GM18499 (cell line): ENCODE data around the gene EYS.

Experiments
- ATAC-seq: cut with Tn5 transposase; IDR thresholded peaks from one replicate; pipeline ENCODE4 v1.9.1; 2021; ENCODE audit warnings: moderate number of reproducible peaks; ENCODE audit not compliant: insufficient read depth, unreplicated experiment

The EYS gene

GRCh38 chr6:64123761-64124633 is 1583.0 kb downstream of the EYS start:
- ATAC-seq = no peak

DNA sequence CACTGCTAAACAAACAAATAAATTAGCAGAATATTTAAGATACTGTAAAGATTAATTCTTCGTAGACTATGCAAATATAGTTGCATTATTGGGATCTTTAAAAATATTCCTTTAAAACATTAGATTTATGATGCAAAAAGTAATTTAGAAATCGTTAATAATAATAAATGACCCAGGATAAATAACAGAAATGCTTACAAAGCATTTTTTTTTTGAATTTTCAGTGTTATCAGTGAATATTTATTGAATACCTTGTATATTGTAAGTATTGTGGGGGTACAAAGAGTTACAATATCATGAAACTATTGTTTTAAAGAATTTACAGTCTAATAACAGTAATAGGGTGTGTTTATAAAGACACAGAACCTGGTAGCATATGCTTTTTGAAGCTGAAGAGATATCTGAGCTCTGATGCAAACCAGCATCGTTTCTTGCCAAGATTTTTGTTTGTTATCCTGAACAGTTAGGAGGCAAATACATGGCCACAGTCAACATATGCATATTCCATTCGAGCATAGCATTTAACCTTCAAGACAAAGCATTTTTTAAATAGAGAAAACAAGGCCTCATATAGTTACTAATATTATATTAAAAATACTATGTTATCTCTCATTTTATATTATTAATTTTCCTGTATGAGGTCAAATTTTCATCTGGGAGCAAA is 1584.2 kb downstream of the EYS start:
- ATAC-seq = no peak

DNA sequence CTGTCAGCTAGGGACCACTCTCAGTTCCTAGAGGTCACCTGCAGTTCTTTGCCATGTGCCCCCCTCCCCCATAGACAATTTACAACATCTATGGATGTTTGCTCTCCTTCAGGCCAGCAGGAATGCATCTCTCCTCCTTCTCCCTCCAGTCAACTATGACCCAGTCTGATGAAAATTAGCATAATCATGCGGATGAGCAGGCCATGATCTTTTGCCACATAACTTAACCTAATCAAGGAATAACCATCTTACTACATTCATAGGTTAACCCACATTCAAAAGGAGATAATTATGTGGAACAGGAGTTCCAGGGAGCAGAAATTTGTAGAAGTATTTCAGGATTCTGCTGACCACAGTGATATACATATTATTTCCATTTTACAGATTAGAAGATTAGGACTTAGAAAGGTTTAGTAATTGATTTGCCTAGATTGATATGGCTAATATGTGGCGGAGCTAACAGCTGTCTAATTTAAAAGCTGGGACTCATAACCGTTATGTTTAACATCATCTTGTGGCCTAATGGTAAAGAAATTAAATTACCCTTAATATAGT is 1585.9 kb downstream of the EYS start:
- no peak for ATAC-seq

GRCh38 chr6:64113704-64114103 is 1593.3 kb downstream of the EYS start:
- ATAC-seq = no peak

- no peak for ATAC-seq
These were observed 1603.0 kb downstream of the EYS start for GRCh38 chr6:64104051-64104450.

DNA sequence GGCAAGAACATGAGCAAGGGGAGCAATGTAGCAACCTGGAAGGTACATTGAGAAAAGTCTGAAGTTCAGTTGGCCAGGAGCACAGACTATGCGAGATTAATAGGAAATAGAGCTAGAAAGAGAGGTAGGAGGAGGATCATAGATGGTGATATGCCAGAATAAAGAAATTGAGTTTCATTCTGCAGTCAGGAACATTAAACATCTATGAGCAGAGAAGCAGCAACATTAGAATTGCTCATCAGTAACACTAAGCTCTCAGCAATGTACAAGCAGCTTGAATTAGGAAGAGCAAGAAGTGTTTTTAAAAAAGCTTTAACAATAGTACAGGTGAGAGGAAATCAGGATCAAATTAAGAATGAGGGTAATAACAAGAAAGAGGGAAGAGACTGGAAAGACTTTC is 1603.5 kb downstream of the EYS start:
- ATAC-seq = no peak

GRCh38 chr6:64100702-64101303 is 1606.2 kb downstream of the EYS start:
- no peak for ATAC-seq

GRCh38 chr6:64090352-64090751 is 1616.7 kb downstream of the EYS start:
- no peak for ATAC-seq

DNA sequence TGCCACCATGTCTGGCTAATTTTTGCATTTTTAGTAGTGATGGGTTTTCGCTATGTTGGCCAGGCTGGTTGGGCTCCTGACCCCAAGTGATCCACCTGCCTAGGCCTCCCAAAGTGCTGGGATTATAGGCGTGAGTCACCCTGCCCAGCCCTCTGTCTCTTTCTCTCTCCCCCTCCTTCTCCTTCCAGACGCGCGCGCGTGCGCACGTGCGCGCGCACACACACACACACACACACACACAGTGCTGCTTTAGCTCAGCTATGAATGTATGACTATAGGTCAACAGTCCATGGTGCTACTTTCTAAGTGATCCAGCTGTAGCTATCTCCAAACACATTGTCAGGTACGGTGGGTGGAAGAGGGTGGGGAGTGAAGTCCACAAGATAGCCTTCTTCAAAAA is 1621.9 kb downstream of the EYS start:
- ATAC-seq = no peak

GRCh38 chr6:64084185-64084663 is 1622.8 kb downstream of the EYS start:
- no peak for ATAC-seq

DNA sequence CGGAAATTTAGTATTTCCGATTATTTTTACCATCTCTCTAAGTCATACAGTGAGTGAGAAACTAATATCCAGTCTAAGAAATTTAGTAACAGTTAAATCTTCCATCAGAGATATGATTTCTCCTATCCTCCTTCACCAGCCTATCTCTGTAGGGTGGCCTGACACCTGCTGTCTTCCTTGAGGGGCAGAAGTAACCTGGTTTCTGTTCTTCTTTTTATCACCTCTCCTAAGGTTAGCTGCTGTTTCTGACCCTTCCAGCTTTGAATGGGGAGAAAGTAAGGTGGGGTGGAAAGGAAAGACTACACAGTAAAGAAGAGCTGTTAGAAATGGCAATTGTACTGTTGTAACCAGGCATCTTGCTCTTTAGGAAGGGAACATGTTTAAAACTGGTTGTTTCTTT is 1623.8 kb downstream of the EYS start:
- no peak for ATAC-seq

DNA sequence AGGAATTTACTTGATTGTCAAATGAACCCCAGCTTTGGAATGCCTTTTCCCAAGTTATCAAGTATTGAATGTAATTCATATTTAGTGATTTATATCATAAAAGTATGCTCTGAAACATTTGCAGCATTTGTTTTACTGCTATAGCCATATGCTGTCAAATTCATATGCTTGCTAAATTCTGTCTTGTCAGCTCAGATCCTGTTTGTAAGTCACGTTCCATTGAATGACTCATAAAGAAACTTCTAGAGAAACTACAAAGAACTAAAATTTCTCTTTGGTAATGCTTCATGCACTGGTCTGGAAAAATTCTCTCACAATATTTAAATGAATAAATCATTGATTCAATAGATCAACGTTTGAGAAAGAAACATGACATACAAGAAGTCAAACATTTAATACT is 1625.6 kb downstream of the EYS start:
- ATAC-seq = peak; percentile 64

DNA sequence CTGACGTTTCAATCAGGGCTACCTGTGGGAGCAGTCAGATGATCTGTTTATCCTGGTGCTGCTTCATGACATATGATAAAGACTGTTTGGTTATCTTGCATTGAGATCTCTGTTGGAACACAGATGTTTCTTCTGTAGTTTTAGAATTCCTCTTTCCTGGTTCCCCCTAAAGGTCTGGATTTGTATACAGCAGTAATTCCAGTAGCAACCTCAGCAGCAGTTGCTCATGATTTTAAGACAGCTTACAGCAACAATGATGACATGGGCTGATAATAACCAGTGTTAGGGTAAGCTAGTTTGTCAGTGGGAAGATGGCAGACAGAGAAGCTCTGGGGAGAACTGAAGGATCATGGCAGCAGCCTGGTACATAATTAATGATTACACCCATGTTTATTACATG is 1632.0 kb downstream of the EYS start:
- ATAC-seq = no peak

GRCh38 chr6:64072686-64073085 is 1634.3 kb downstream of the EYS start:
- ATAC-seq = no peak

GRCh38 chr6:64064919-64065318 is 1642.1 kb downstream of the EYS start:
- ATAC-seq = no peak

- no peak for ATAC-seq
These were observed 1643.9 kb downstream of the EYS start for GRCh38 chr6:64062960-64063683.

DNA sequence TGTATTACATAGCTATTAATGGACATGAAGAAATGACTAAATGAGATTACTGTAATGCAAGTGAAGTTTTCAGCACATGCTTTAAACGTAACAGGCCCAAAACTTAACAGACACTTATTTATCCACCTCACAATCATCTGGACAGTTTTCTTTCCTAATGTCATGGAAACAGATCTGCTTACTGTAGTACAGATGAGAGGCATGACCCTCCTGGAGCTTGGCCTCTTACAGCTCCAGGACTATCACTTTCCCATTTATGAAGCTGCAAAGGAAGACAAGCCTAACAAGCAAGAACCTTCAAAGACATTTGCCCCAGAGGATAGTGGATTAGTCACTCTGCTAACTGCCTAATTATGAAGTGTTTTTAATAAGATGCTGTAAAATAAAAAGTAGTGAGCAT is 1652.2 kb downstream of the EYS start:
- no peak for ATAC-seq

- no peak for ATAC-seq
These were observed 1656.4 kb downstream of the EYS start for GRCh38 chr6:64050590-64050989.

GRCh38 chr6:64049736-64050135 is 1657.3 kb downstream of the EYS start:
- ATAC-seq = no peak

- ATAC-seq = no peak
These were observed 1660.2 kb downstream of the EYS start for GRCh38 chr6:64046746-64047208.
